ENCODE measurements around the gene SUSD3.

The SUSD3 gene

GRCh38 chr9:93072383-93072795 is 13.9 kb downstream of the SUSD3 start:
- DNase-seq (ENCODE audit: insufficient read length, low spot score) = no peak

DNA sequence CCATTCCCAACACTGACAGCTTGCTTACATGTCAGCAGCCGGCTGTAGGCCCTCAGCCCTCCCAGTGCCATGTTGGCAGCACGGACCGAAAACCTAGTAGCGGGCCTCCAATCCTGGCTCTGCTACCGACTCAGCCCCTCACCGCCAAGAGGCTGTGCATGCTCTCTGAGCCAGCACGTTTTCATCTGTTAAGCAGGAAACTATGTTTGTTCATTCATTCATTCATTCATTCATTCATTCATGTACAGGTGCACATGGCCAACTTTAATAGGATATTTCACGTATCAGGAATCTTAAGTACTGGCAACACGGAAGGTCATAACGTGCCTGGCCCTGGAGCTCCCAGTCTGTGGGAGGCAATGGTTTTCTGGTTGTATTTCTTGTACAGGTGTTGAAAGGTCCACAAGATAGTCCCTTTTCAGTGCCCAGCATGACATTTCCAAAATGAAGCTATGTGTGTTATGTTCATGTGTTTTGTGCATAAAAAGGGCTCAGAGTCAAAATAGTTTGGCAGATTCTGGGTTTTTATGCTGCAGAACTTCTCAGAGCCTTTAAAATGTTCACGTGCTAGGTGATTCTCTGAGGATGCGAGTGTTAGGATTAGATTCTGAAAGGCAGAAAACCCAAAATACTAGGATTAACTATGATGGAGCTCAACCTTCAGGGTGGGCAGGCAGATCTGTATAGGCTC is 17.7 kb downstream of the SUSD3 start:
- FAIRE-seq (no peak), DNase-seq (ENCODE audit: insufficient read length, low spot score) (no peak)

More at GRCh38 chr9:93072383-93072795, 13.9 kb downstream of the SUSD3 start:
- FAIRE-seq = no peak

- DNase-seq (ENCODE audit: insufficient read length, low spot score) = no peak
These were observed 18.3 kb downstream of the SUSD3 start for GRCh38 chr9:93076792-93077128.

DNA sequence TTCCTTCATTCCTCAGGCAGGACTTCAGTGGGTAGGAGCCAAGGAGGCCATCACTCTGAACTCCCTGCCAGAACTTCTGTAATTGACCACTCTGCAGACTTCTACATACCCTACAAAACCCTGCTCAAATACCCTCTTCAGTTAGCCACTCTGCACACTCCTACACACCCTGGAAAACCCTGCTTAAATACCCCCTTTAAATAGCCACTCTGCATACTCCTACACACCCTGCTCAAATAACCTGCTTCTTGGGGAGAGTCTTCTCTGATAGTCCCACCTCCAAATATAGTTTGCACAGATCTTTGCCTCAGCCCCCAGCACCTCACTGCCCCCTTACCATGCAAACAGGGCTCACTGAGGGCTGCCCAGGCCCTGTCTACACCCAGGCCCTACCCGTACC is 18.9 kb downstream of the SUSD3 start:
- no peak for DNase-seq (ENCODE audit: insufficient read length, low spot score)
- FAIRE-seq = no peak

More at GRCh38 chr9:93076792-93077128, 18.3 kb downstream of the SUSD3 start:
- FAIRE-seq = no peak

- no peak for FAIRE-seq
These were observed 19.3 kb downstream of the SUSD3 start for GRCh38 chr9:93077811-93078210.

DNA sequence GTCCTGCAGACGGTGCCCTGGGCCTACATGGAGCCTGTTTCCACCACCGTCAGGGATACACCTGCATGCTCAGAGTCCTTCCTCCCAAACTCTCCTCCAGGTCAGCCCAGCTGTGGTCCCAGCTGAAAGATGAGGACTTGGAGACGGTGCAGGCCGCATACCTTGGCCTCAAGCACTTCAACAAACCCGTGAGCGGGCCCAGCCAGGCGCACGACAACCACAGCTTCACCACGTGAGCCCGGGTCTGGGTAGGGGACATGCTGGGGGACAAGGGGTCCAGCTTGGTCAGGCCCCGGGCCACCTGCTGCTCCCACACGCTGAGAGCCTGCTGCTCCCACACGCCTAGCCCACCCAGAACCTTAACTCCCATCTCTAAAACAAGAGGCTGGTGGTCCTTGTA is 20.9 kb downstream of the SUSD3 start:
- FAIRE-seq = no peak
- no peak for DNase-seq (ENCODE audit: insufficient read length, low spot score)

More at GRCh38 chr9:93077811-93078210, 19.3 kb downstream of the SUSD3 start:
- no peak for DNase-seq (ENCODE audit: insufficient read length, low spot score)

DNA sequence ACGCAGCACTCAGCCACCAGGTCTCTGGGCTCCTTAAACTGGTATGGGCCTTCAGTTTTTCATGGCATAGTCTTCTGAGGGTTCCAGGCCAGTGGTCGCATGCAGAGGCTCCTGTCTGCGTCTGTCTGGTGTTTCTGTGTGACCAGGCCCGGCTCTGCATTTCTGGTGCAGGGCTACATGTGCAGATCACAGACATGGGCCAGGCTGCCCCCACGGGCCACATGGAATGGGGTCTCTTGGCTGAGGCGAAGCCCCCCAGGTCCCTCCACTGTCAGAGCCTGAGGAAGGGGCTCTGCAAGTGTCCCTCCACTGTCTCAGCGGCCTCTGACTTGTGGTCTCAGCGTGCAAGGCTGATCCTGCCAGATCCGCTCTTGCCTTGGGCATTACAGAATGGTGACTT is 21.9 kb downstream of the SUSD3 start:
- FAIRE-seq (no peak), DNase-seq (ENCODE audit: insufficient read length, low spot score) (no peak)

DNA sequence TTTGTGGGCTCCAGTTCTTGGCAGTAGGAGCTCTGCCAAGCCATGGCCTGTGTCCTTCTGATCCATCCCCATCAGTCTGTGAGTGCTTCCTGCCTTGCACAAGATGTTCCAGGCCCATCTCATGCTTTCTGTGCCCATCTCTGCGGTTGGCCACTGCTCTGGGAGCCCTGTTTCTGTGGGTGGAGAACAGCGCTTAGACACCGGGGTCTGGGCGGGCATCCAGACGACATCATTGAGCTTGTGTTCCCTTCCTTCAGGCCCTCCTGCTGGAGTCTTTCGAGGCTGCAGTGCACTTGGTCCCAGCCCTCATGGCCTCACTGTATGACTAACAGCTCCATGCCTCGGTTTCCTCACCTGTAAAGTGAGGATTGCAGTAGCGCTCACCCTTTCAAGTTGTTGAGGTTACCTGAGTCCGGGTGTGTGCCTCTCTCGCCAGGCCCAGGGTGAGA is 22.6 kb downstream of the SUSD3 start:
- no peak for FAIRE-seq

DNA sequence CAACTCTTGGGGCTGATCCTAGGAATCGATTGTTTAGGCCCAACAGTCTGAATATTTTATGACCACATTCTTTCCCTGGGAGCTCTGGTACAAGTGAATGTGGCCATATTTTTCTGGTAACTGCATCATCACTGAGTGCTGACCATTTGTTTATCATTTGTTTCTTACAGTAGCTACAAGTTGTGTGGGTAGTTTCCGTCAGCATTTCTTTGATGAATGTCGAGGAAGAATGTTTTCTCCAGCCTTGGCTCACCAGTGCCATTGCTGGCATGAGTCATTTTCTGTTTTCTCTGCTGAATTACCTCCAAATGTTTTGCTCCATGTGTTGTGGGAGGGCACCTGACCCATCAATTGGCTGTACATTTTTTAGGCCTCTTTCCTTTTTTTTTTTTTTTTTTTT is 23.4 kb downstream of the SUSD3 start:
- no peak for FAIRE-seq

More for the DNA sequence above, 22.6 kb downstream of the SUSD3 start:
- DNase-seq (ENCODE audit: insufficient read length, low spot score) = no peak

DNA sequence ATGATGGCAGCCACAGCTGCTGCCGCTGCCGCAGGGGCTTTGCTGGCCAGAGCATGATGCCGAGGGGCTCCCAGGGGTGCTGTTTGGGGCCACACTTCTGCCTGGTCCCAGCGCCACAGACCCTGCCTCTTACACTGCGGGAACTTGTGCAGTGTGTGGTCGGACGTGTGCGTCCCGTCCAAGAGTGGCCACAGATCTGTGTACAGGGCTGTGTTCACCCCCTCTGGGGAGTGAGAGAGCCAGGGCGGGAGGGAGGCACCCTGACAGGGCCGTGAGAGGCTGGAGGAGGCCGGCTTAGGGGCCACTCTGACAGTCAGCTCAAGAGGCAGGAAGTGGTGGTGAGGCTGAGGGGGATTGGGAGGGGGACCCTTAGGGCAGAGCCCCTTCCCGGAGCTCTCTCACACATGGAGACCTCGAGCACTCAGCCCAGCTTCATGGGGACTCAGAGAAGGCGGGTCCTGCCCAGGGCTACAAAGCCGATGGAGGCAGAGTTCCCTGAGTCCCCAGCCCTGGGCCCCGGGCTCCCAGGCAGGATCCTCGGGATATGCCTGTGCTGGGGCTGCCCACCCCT is 24.4 kb downstream of the SUSD3 start:
- no peak for FAIRE-seq
- DNase-seq (ENCODE audit: insufficient read length, low spot score) = no peak

More for the DNA sequence above, 23.4 kb downstream of the SUSD3 start:
- DNase-seq (ENCODE audit: insufficient read length, low spot score) = no peak

GRCh38 chr9:93083592-93084470 is 25.3 kb downstream of the SUSD3 start:
- no peak for DNase-seq (ENCODE audit: insufficient read length, low spot score)
- no peak for FAIRE-seq

DNA sequence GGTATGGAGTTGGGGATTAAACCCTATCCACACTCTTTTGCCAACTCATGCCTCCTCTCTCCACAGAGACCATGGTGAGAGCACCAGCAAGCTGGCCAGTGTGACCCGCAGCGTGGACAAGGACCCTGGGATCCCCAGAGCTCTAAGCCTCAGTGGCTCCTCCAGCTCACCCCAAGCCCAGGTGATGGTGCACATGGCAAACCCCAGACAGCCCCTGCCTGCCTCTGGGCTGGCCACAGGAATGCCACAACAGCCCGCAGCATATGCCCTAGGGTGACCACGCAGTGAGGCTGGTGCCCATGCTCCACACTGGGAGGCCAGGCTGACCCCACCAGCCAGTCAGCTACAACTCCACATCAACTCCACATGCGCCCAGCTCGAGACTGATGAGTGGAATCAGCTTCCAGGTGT is 26.0 kb downstream of the SUSD3 start:
- FAIRE-seq (no peak), DNase-seq (ENCODE audit: insufficient read length, low spot score) (no peak)

GRCh38 chr9:93085676-93086075 is 27.2 kb downstream of the SUSD3 start:
- FAIRE-seq (no peak), DNase-seq (ENCODE audit: insufficient read length, low spot score) (no peak)

GRCh38 chr9:93086447-93087224 is 28.1 kb downstream of the SUSD3 start:
- no peak for DNase-seq (ENCODE audit: insufficient read length, low spot score)
- FAIRE-seq = no peak

GRCh38 chr9:93087971-93088655 is 29.6 kb downstream of the SUSD3 start:
- DNase-seq (ENCODE audit: insufficient read length, low spot score) (no peak), FAIRE-seq (no peak)

DNA sequence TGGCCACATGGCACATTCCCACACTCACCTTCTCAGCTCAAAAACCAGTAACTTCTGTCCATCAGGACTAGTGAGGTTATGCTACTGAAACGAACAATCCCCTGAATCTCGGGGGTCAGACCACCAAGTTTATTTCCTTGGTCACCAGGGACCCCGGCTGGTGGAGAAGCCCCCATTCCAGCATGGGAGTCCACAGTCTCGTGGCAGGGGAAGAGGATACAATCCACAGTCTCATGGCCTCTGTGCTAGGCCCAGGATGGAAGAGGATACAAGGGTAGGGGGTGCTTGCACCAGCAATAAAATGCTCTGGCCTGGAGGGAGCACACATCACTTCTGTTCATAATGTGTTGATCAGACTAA is 30.1 kb downstream of the SUSD3 start:
- no peak for FAIRE-seq
- DNase-seq (ENCODE audit: insufficient read length, low spot score) = no peak

- FAIRE-seq (no peak), DNase-seq (ENCODE audit: insufficient read length, low spot score) (no peak)
These were observed 30.5 kb downstream of the SUSD3 start for GRCh38 chr9:93089024-93089423.

- DNase-seq (ENCODE audit: insufficient read length, low spot score) (no peak), FAIRE-seq (no peak)
These were observed 31.0 kb downstream of the SUSD3 start for GRCh38 chr9:93089481-93089991.

DNA sequence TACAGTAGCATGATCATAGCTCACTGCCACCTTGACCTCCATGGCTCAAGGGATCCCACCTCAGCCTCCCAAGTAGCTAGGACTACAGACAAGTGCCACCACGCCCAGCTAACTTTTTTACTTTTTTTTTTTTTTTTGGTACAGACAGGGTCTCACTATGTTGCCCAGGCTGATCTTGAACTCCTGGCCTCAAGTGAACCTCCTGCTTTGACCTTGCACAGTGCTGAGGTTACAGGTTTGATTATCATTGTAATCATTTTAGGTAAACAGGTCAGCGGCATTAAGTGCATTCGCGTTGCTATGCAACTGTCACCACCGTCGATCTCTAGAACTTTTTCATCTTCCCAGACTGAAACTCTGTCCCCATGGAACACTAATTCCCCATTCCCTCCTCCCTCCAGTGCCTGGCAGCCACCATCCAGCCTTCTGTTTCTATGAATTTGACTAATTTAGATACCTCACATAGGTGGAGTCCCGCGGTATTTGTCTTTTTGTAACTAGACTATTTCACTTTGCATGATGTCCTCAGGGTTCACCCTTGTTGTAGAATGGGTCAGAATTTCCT is 31.7 kb downstream of the SUSD3 start:
- no peak for FAIRE-seq

GRCh38 chr9:93091056-93091452 is 32.6 kb downstream of the SUSD3 start:
- FAIRE-seq (no peak), DNase-seq (ENCODE audit: insufficient read length, low spot score) (no peak)

More for the DNA sequence above, 31.7 kb downstream of the SUSD3 start:
- no peak for DNase-seq (ENCODE audit: insufficient read length, low spot score)
